Naive thymus-derived CD4-positive, alpha-beta T cell (primary cell): ENCODE data around the gene RUSC1. TPM values are rescaled to one million over a fixed set of nuclear protein-coding genes. Genes with fewer than 3 reads are reported as not detected.

Experiments used
- ATAC-seq: fragments of 150-1000 bp; cut with Tn5 transposase; 2 replicates; pipeline ENCODE4 v1.10.0; 2021; ENCODE audit warnings: mild to moderate bottlenecking, moderate library complexity
- CTCF ChIA-PET: fragments of 350-600 bp; sonication (Branson Sonifier 250); formaldehyde crosslinking; loops from one replicate; lab custom pipeline; 2021; ENCODE audit warnings: antibody characterized with exemption; lab: Charles Lee
- POLR2A ChIA-PET: fragments of 350-600 bp; sonication (Branson Sonifier 250); formaldehyde crosslinking; loops from one replicate; lab custom pipeline; 2021; ENCODE audit warnings: antibody characterized with exemption, inconsistent platforms; lab: Charles Lee
- DNase-seq, 9 donors: peaks; one replicate each; pipeline versions ENCODE4 v3.0.0 to v3.0.0-alpha.2; 2020 to 2022; ENCODE audit warnings: mixed read lengths in 1 of 9
- H3K27ac ChIP-seq: one replicate; pipeline ENCODE4 v1.7.0; 2013; ENCODE audit warnings: mild to moderate bottlenecking, low read depth, low read length, moderate library complexity
- H3K27me3 ChIP-seq, 2 donors: one replicate each; pipeline ENCODE4 v1.7.0; 2013; ENCODE audit warnings: low read length in 2 of 2, mild to moderate bottlenecking in 2 of 2, moderate library complexity in 2 of 2; ENCODE audit not compliant: control insufficient read depth in 2 of 2, insufficient read depth in 2 of 2
- H3K36me3 ChIP-seq, 3 experiments: 1 replicate in 2 of 3; 2 replicates in 1 of 3; pipeline ENCODE4 v1.7.0; 2013; ENCODE audit warnings: low read length in 3 of 3, mild to moderate bottlenecking in 3 of 3, moderate library complexity in 1 of 3; ENCODE audit not compliant: insufficient read depth in 3 of 3, control insufficient read depth in 2 of 3
- H3K4me1 ChIP-seq, 2 donors: one replicate each; pipeline ENCODE4 v1.7.0; 2013; ENCODE audit warnings: low read length in 2 of 2, mild to moderate bottlenecking in 2 of 2, moderate library complexity in 1 of 2; ENCODE audit not compliant: control insufficient read depth in 2 of 2, insufficient read depth in 2 of 2
- H3K4me3 ChIP-seq: 2 replicates; pipeline ENCODE4 v1.7.0; 2013; ENCODE audit warnings: mild to moderate bottlenecking, low read length
- H3K9me3 ChIP-seq, 3 experiments: 1 replicate in 2 of 3; 2 replicates in 1 of 3; pipeline ENCODE4 v1.7.0; 2013; ENCODE audit warnings: low read length in 3 of 3; ENCODE audit not compliant: control insufficient read depth in 2 of 3
- H3K27ac Mint-ChIP-seq, 9 donors: one replicate each; pipeline ENCODE4 v1.8.0; 2020 to 2022; ENCODE audit warnings: mixed read lengths in 9 of 9, mild to moderate bottlenecking in 8 of 9, moderate library complexity in 5 of 9, inconsistent platforms in 2 of 9
- H3K27me3 Mint-ChIP-seq, 5 donors: one replicate each; pipeline ENCODE4 v1.8.0; 2021 to 2022; ENCODE audit warnings: mixed read lengths in 5 of 5, mild to moderate bottlenecking in 1 of 5
- H3K36me3 Mint-ChIP-seq, 5 donors: one replicate each; pipeline ENCODE4 v1.8.0; 2020 to 2022; ENCODE audit warnings: mixed read lengths in 5 of 5, mild to moderate bottlenecking in 3 of 5, inconsistent platforms in 1 of 5
- H3K4me1 Mint-ChIP-seq, 7 donors: one replicate each; pipeline ENCODE4 v1.8.0; 2020 to 2022; ENCODE audit warnings: mixed read lengths in 7 of 7, mild to moderate bottlenecking in 3 of 7, inconsistent platforms in 1 of 7
- H3K4me3 Mint-ChIP-seq, 10 donors: one replicate each; pipeline ENCODE4 v1.8.0; 2020 to 2022; ENCODE audit warnings: mild to moderate bottlenecking in 10 of 10, mixed read lengths in 10 of 10, moderate library complexity in 6 of 10, inconsistent platforms in 2 of 10
- H3K9me3 Mint-ChIP-seq, 11 donors: one replicate each; pipeline ENCODE4 v1.8.0; 2020 to 2022; ENCODE audit warnings: mixed read lengths in 11 of 11, mild to moderate bottlenecking in 4 of 11, inconsistent platforms in 1 of 11, moderate library complexity in 1 of 11
- intact Hi-C, 2 donors: fragments of 100-400 bp; cut with micrococcal nuclease; formaldehyde crosslinking; loops; one replicate each; pipeline ENCODE4 v1.15.1; 2023
- polyA plus RNA-seq, 2 donors: library from polyadenylated mRNA; unstranded; fragments of 300-500 nt; fragmentation: Illumina TruSeq; gene quantifications; one replicate each; pipeline ENCODE4 v1.2.3, GENCODE V29; 2021
- total RNA-seq, 6 experiments: library from RNA in 5 of 6; stranded (reverse) in 5 of 6; gene quantifications; 1 replicate in 5 of 6; 2 replicates in 1 of 6; pipeline ENCODE4 v1.2.3 and lab custom pipeline; 2021 to 2026

Gene RUSC1
- total and polyA plus RNA-seq, 7 experiments from 2014 or later = 6.8 to 26.8 (median 15.4) TPM

DNA sequence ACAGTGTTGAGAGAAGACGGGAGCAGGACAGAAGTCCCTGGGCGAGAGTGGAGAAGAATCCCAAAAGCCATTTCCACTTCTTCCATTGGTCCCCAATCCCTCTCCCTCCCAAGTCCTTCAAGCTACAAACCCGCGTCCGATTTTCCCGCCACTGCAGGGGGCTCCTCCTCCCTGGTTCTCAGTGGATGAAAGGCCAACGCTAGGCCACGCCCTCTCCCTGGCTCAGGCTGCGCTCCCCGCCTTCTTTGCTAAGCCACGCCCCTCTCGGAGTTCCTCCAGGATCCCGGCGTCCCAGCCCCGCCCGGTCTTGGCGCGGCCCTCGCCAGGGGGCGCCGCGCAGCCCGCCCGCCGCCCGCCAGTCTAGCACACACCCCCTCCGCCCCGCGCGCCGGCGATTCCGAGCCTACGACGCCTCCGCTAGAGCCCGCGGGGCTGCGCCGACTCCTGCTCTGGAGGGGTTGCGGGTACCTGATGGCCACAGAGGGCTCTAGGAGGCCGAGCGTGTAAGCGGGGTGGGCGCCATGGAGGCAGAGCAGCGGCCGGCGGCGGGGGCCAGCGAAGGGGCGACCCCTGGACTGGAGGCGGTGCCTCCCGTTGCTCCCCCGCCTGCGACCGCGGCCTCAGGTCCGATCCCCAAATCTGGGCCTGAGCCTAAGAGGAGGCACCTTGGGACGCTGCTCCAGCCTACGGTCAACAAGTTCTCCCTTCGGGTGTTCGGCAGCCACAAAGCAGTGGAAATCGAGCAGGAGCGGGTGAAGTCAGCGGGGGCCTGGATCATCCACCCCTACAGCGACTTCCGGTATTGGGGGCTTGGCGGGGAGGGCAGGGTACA is 43.4 kb upstream of the RUSC1 start, which contains the start of gene HCN3:
HCN3 (plus strand) TSS at position 394 of the 832 bp plus-strand sequence; CDS start at position 522, 128 bp downstream.
- H3K9me3 Mint-ChIP-seq = no peaks in the 10 kb centered on the region

DNA sequence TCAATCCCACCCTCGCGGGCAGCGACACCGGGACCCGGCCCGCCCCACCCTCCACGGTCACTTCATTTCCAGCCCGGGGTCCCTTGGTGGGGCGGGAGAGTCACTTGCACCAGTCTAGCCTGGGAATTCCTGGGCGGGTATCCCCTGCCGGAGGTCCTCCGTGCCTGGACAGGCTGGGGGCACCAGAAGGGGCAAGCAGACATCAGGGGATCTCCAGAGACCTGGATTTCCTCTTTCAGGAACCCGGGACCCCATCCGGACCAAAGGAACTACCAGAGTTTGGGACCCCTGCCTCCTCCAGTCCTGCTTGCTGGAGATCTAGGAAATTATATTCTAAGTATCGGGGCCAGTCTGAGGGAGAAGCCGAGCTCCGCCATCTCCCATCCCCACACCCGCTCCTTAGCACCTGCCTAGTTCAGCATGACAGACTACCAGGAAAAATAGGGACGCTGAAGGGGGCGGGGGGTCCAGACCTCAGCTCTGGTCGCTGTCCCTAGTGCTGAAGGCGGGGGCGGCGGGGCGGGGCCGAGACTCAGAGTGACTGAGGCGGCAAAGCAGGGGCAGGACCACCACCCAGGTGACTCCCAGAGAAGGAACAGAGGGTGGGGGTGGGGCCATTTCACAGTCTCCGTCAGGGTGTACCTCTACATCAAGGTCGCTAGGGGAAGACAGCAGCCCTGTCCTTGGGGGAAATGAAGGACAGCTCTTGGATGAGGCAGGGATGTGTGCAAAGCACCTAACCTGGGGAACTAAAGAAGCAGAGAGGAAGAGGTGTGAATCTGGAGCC is 42.6 kb upstream of the RUSC1 start:
- Mint-ChIP-seq H3K9me3 (no peaks in the 10 kb centered on the region), H3K27me3 (peaks cover 0 to 11% (median 0%) of the 10 kb centered on the region in 5 donors), H3K4me3 (peak overlapping the region; percentile 52 to 90 (median 78)), H3K27ac (peak overlapping the region in 8 of 9 donors; percentile 15 to 83 (median 60)), H3K4me1 (peaks cover 18 to 39% (median 31%) of the 10 kb centered on the region in 7 donors), H3K36me3 (peaks cover 0 to 4% (median 0%) of the 10 kb centered on the region in 5 donors)
- Histone ChIP-seq H3K4me1 (peaks cover 13 to 16% of the 10 kb centered on the region in 2 donors), H3K27me3 (no peaks in the 10 kb centered on the region), H3K27ac (peak overlapping the region; percentile 36), H3K4me3 (peak overlapping the region; percentile 59), H3K9me3 (no peaks in the 10 kb centered on the region), H3K36me3 (peaks cover 0 to under 1% (median 0%) of the 10 kb centered on the region in 3 experiments)
- DNase-seq (peak; percentile 54 to 90 (median 75)), ATAC-seq (peak; percentile 62)
- ChIA-PET CTCF (interaction anchor here (0.8 kb wide), 2 partner anchors 15 to 28 kb away, joined by 3 read pairs; no protein-coding TSS in a partner anchor), POLR2A (interaction anchor here (1.3 to 2.5 kb wide), 4 partner anchors 11 to 45 kb away, joined by 4 to 11 read pairs (median 4); partner anchors contain the start of genes RUSC1 and SCAMP3)
- intact Hi-C loops = loop anchor here (1.0 to 10.0 kb wide), 9 partner anchors 16 to 777 kb away; partner anchors contain the start of genes FDPS (in 2 of the 2), DAP3 (in 1 of the 2), LAMTOR2 (in 1 of the 2) and SCAMP3 (in 1 of the 2)

More for the DNA sequence above, 43.4 kb upstream of the RUSC1 start, which contains the start of gene HCN3:
- peaks cover 18 to 19% of the 10 kb centered on the region in 2 donors for H3K4me1 ChIP-seq
- H3K4me1 Mint-ChIP-seq = peaks cover 24 to 47% (median 38%) of the 10 kb centered on the region in 7 donors
- no peaks in the 10 kb centered on the region for H3K9me3 ChIP-seq
- ChIA-PET POLR2A (interaction anchor here (1.2 to 1.6 kb wide), 3 partner anchors 15 to 46 kb away, joined by 4 to 5 read pairs (median 4); partner anchors contain the start of genes RUSC1 and SCAMP3), CTCF (interaction anchor here (1.2 kb wide), 1 partner anchor 46 kb away, joined by 6 read pairs; no protein-coding TSS in a partner anchor)
- DNase-seq = peak; percentile 68 to 95 (median 70)
- H3K27ac Mint-ChIP-seq = peak within 1 kb of the TSS in 8 of 9 donors; percentile 44 to 83 (median 69)
- H3K4me3 ChIP-seq = peak within 1 kb of the TSS; percentile 59
- H3K4me3 Mint-ChIP-seq = peak within 1 kb of the TSS; percentile 75 to 90 (median 86)
- no peaks in the 10 kb centered on the region for H3K27me3 ChIP-seq
- peak; percentile 71 for ATAC-seq
- H3K36me3 ChIP-seq = peaks cover 0 to 3% (median 0%) of the 10 kb centered on the region in 3 experiments
- peaks cover 0 to 10% (median 0%) of the 10 kb centered on the region in 5 donors for H3K36me3 Mint-ChIP-seq
- H3K27me3 Mint-ChIP-seq = peaks cover 0 to 11% (median 0%) of the 10 kb centered on the region in 5 donors
- intact Hi-C loops = loop anchor here (1.0 to 10.0 kb wide), 9 partner anchors 15 to 778 kb away; partner anchors contain the start of genes FDPS (in 2 of the 2), DAP3 (in 1 of the 2), LAMTOR2 (in 1 of the 2) and SCAMP3 (in 1 of the 2)
- peak within 1 kb of the TSS; percentile 36 for H3K27ac ChIP-seq

DNA sequence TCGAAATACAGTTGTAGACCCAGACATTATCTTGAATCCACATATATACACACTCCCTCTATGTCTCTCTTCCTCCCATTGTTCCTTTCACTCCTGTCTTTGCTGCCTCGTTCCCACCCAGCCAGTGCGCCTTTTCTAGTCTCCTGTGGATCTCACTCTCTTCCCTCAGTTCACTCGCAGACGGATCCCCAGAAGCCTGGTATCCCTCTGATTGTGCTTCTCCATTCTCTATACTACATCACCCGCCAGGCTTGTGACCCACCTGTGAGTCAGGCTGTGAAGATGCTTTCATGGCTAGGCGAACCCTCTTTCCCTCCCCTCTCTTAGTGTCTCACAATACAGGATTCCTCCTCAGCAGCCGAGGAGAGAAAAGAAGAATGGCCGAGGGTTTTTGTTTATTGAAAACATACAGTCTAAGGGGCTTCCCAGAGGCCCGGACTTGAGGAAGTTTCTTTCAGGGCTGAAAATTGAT is 42.0 kb upstream of the RUSC1 start:
- ATAC-seq (no peak), DNase-seq (no peak)
- no peak overlapping the region for H3K27ac ChIP-seq
- Mint-ChIP-seq H3K4me3 (peak overlapping the region; percentile 62 to 90 (median 78)), H3K27ac (peak overlapping the region; percentile 45 to 83 (median 63)), H3K27me3 (peaks cover 0 to 11% (median 0%) of the 10 kb centered on the region in 5 donors), H3K4me1 (peaks cover 18 to 34% (median 26%) of the 10 kb centered on the region in 7 donors), H3K9me3 (no peaks in the 10 kb centered on the region), H3K36me3 (no peaks in the 10 kb centered on the region)
- H3K27me3 ChIP-seq = no peaks in the 10 kb centered on the region
- intact Hi-C loops = loop anchor here in 1 of 2 donors (10.0 kb wide), 2 partner anchors 406 to 776 kb away; partner anchors contain the start of genes DAP3, LAMTOR2, UBQLN4 and YY1AP1
- peaks cover 12 to 16% of the 10 kb centered on the region in 2 donors for H3K4me1 ChIP-seq
- no peaks in the 10 kb centered on the region for H3K9me3 ChIP-seq
- CTCF ChIA-PET = interaction anchor here (0.8 to 1.1 kb wide), 3 partner anchors 15 to 44 kb away, joined by 3 to 4 read pairs (median 3); no protein-coding TSS in a partner anchor
- H3K36me3 ChIP-seq = no peaks in the 10 kb centered on the region
- POLR2A ChIA-PET = interaction anchor here (1.3 to 2.5 kb wide), 4 partner anchors 12 to 44 kb away, joined by 4 to 11 read pairs (median 4); partner anchors contain the start of genes RUSC1 and SCAMP3
- no peak overlapping the region for H3K4me3 ChIP-seq

DNA sequence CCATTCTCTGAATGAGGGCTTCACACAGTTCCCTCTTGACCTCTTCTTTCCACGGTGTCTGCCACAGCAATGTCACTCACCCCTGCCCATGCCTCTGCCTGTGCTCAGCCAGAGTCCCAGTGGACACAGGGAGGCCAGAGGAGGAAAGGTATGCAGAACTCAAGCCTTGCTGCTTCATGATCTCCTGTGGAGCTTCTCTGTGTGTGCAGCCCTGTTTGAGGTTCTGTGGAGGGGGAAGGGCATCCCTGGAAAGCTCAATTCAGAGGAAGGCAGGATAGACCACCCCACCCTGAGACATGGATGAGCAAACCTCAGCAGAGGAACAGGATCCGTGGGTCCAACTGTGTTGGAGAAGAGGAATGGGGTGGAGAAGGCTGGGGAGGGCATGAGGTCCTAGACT is 41.4 kb upstream of the RUSC1 start:
- H3K36me3 Mint-ChIP-seq = no peaks in the 10 kb centered on the region
- Histone ChIP-seq H3K4me3 (no peak overlapping the region), H3K27ac (no peak overlapping the region), H3K9me3 (no peaks in the 10 kb centered on the region), H3K27me3 (no peaks in the 10 kb centered on the region), H3K4me1 (peaks cover 9 to 13% of the 10 kb centered on the region in 2 donors), H3K36me3 (no peaks in the 10 kb centered on the region)
- ATAC-seq (no peak), DNase-seq (no peak)
- peak overlapping the region in 4 of 10 donors; percentile 4 to 83 (median 21) for H3K4me3 Mint-ChIP-seq
- ChIA-PET POLR2A (interaction anchor here (0.5 to 2.5 kb wide), 5 partner anchors 13 to 44 kb away, joined by 3 to 11 read pairs (median 4); partner anchors contain the start of gene SCAMP3), CTCF (interaction anchor here (1.0 to 1.6 kb wide), 4 partner anchors 9 to 45 kb away, joined by 3 to 7 read pairs (median 4); no protein-coding TSS in a partner anchor)
- H3K9me3 Mint-ChIP-seq = no peaks in the 10 kb centered on the region
- peak overlapping the region in 1 of 9 donors; percentile 48 for H3K27ac Mint-ChIP-seq
- intact Hi-C loops = loop anchor here in 1 of 2 donors (10.0 kb wide), 2 partner anchors 406 to 776 kb away; partner anchors contain the start of genes DAP3, LAMTOR2, UBQLN4 and YY1AP1
- H3K4me1 Mint-ChIP-seq = peaks cover 18 to 32% (median 25%) of the 10 kb centered on the region in 7 donors
- peaks cover 0 to 11% (median 0%) of the 10 kb centered on the region in 5 donors for H3K27me3 Mint-ChIP-seq

DNA sequence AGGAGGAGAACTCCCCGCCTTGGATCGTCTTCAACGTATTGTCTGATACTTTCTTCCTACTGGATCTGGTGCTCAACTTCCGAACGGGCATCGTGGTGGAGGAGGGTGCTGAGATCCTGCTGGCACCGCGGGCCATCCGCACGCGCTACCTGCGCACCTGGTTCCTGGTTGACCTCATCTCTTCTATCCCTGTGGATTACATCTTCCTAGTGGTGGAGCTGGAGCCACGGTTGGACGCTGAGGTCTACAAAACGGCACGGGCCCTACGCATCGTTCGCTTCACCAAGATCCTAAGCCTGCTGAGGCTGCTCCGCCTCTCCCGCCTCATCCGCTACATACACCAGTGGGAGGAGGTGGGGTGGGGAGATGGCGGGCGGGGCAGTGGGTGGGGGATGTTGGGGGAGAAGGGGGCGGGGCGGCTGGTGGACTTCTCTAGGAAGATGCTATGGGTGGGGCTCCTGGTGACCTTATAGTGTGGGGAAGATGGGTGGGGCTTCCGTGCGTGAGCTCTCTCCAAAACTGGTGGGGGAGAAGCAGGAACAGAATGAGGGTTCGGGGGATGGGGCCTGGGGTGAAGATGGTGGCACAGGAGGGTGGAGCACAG is 38.1 kb upstream of the RUSC1 start:
- no peak overlapping the region for H3K27ac Mint-ChIP-seq
- DNase-seq (no peak), ATAC-seq (no peak)
- no peak overlapping the region for H3K4me3 ChIP-seq
- H3K9me3 Mint-ChIP-seq = no peaks in the 10 kb centered on the region
- H3K27ac ChIP-seq = no peak overlapping the region
- ChIA-PET CTCF (interaction anchor here (0.8 kb wide), 1 partner anchor 77 kb away, joined by 5 read pairs; no protein-coding TSS in a partner anchor), POLR2A (interaction anchor here (1.5 kb wide), 1 partner anchor 41 kb away, joined by 7 read pairs; no protein-coding TSS in a partner anchor)
- no peaks in the 10 kb centered on the region for H3K36me3 Mint-ChIP-seq
- H3K36me3 ChIP-seq = no peaks in the 10 kb centered on the region
- H3K4me1 ChIP-seq = peaks cover 0 to 3% of the 10 kb centered on the region in 2 donors
- peaks cover 6 to 13% (median 8%) of the 10 kb centered on the region in 7 donors for H3K4me1 Mint-ChIP-seq
- H3K9me3 ChIP-seq = no peaks in the 10 kb centered on the region
- H3K27me3 ChIP-seq = no peaks in the 10 kb centered on the region
- intact Hi-C loops = no loop called here
- H3K4me3 Mint-ChIP-seq = no peak overlapping the region
- peaks cover 0 to 11% (median 0%) of the 10 kb centered on the region in 5 donors for H3K27me3 Mint-ChIP-seq
